WTC11 (cell line): ENCODE measurements around the gene ATP6V1F. TPM values are rescaled to one million over a fixed set of nuclear protein-coding genes. Genes with fewer than 3 reads are reported as not detected.

ENCODE experiments used
- ATAC-seq: fragments of 200-7000 bp; cut with Tn5 transposase; 2 replicates; pipeline ENCODE4 v1.10.0; 2021; ENCODE audit warnings: mild to moderate bottlenecking, moderate library complexity
- CTCF ChIA-PET: fragments of 300-600 bp; sonication (Branson Sonifier 250); formaldehyde crosslinking; loops from one replicate; lab custom pipeline; 2021; ENCODE audit warnings: antibody characterized with exemption; lab: Charles Lee
- POLR2A ChIA-PET: fragments of 350-600 bp; sonication (Branson Sonifier 250); formaldehyde crosslinking; loops from one replicate; lab custom pipeline; 2021; ENCODE audit warnings: antibody characterized with exemption; lab: Charles Lee
- DNase-seq: peaks from one replicate; pipeline ENCODE4 v3.0.0; 2021; ENCODE audit warnings: low spot score
- H3K27ac Mint-ChIP-seq: 2 replicates; pipeline ENCODE4 v1.8.0; 2021; ENCODE audit warnings: mixed read lengths
- H3K27me3 Mint-ChIP-seq: 2 replicates; pipeline ENCODE4 v1.8.0; 2021; ENCODE audit warnings: low read depth, mild to moderate bottlenecking, moderate library complexity, mixed read lengths
- H3K36me3 Mint-ChIP-seq: 2 replicates; pipeline ENCODE4 v1.8.0; 2021; ENCODE audit warnings: mixed read lengths
- H3K4me1 Mint-ChIP-seq: 2 replicates; pipeline ENCODE4 v1.8.0; 2022; ENCODE audit warnings: mixed read lengths
- H3K4me3 Mint-ChIP-seq: 2 replicates; pipeline ENCODE4 v1.8.0; 2021; ENCODE audit warnings: mild to moderate bottlenecking, moderate library complexity, mixed read lengths
- H3K9me3 Mint-ChIP-seq: 2 replicates; pipeline ENCODE4 v1.8.0; 2021; ENCODE audit warnings: mixed read lengths
- CDX4 ChIP-seq: fragments of 250-450 bp; sonication (Bioruptor Pico); IDR thresholded peaks from 2 replicates; pipeline ENCODE4 v1.9.0; 2021; ENCODE audit warnings: moderate library complexity, mild to moderate bottlenecking, inconsistent platforms, borderline replicate concordance
- CTCF ChIP-seq: fragments of 200-600 bp; IDR thresholded peaks from 2 replicates; pipeline ENCODE4 v1.8.0; 2022; ENCODE audit warnings: antibody characterized with exemption
- E2F5 ChIP-seq: sonication (generic); formaldehyde crosslinking; IDR thresholded peaks from 2 replicates; pipeline ENCODE4 v1.8.1; 2022; ENCODE audit warnings: mild to moderate bottlenecking, moderate library complexity, missing genetic modification reagents
- FOXJ3 ChIP-seq: sonication (generic); formaldehyde crosslinking; IDR thresholded peaks from 2 replicates; pipeline ENCODE4 v1.9.0; 2021; ENCODE audit warnings: missing genetic modification reagents, mild to moderate bottlenecking, borderline replicate concordance
- FOXP1 ChIP-seq: sonication (generic); formaldehyde crosslinking; IDR thresholded peaks from 2 replicates; pipeline ENCODE4 v1.8.0; 2022; ENCODE audit warnings: missing genetic modification reagents, mild to moderate bottlenecking, moderate library complexity, borderline replicate concordance
- NFE2L1 ChIP-seq: sonication (generic); formaldehyde crosslinking; IDR thresholded peaks from 2 replicates; pipeline ENCODE4 v1.8.1; 2023; ENCODE audit warnings: missing genetic modification reagents
- NFYB ChIP-seq: sonication (generic); formaldehyde crosslinking; conservative IDR thresholded peaks from 2 replicates; pipeline ENCODE4 v1.8.0; 2022; ENCODE audit warnings: low read depth, missing genetic modification reagents
- NR2C2 ChIP-seq: sonication (generic); formaldehyde crosslinking; IDR thresholded peaks from 2 replicates; pipeline ENCODE4 v1.8.0; 2022; ENCODE audit warnings: mild to moderate bottlenecking, missing genetic modification reagents
- RELA ChIP-seq: sonication (generic); formaldehyde crosslinking; IDR thresholded peaks from 2 replicates; pipeline ENCODE4 v1.8.1; 2022; ENCODE audit warnings: missing genetic modification reagents, mild to moderate bottlenecking, borderline replicate concordance
- TCF7 ChIP-seq: sonication (generic); formaldehyde crosslinking; IDR thresholded peaks from 2 replicates; pipeline ENCODE4 v1.8.0; 2022; ENCODE audit warnings: mild to moderate bottlenecking, low read depth, missing genetic modification reagents, moderate library complexity
- TEAD4 ChIP-seq: sonication (generic); formaldehyde crosslinking; IDR thresholded peaks from 2 replicates; pipeline ENCODE4 v1.8.0; 2022; ENCODE audit warnings: mild to moderate bottlenecking, missing genetic modification reagents
- TP53 ChIP-seq: sonication (generic); formaldehyde crosslinking; IDR thresholded peaks from 2 replicates; pipeline ENCODE4 v1.8.1; 2023; ENCODE audit warnings: mild to moderate bottlenecking, missing genetic modification reagents
- ZBTB43 ChIP-seq: sonication (generic); formaldehyde crosslinking; IDR thresholded peaks from 2 replicates; pipeline ENCODE4 v1.8.1; 2023; ENCODE audit warnings: mild to moderate bottlenecking, missing genetic modification reagents
- ZNF423 ChIP-seq: fragments of 250-450 bp; sonication (Bioruptor Pico); IDR thresholded peaks from 2 replicates; pipeline ENCODE4 v2.1.2; 2022; ENCODE audit warnings: mild to moderate bottlenecking, moderate library complexity
- total RNA-seq: library from RNA; stranded (reverse); gene quantifications from 3 replicates; pipeline ENCODE4 v1.2.3, GENCODE V29; 2021
- TF ChIP-seq, protein P1 (sequence below): sonication (generic); formaldehyde crosslinking; IDR thresholded peaks from 2 replicates; pipeline ENCODE4 v1.8.0; 2022; ENCODE audit warnings: missing genetic modification reagents

ATP6V1F gene
- total RNA-seq, 1 experiment from 2014 or later: 117 TPM

DNA sequence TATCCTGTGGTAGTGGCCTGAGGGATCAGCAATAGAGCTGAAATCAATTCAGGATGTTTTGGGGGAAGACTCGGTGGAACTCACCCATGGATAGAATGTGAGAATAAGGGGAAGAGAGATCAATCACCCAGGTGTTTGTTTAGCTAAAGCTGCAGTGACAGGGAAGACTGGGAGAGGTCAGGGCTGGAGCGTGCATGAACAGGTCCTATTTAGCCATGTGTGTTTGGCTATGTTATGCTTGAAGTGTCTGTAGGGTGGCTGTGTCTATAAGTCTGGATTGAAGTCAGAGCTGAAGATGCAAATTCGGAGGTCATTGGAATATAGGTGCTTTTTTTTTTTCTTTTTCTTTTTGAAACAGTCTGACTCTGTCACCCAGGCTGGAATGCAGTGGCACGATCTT, 4.6 kb downstream of the ATP6V1F start (continued):
- TF ChIP-seq TCF7: no peak

DNA sequence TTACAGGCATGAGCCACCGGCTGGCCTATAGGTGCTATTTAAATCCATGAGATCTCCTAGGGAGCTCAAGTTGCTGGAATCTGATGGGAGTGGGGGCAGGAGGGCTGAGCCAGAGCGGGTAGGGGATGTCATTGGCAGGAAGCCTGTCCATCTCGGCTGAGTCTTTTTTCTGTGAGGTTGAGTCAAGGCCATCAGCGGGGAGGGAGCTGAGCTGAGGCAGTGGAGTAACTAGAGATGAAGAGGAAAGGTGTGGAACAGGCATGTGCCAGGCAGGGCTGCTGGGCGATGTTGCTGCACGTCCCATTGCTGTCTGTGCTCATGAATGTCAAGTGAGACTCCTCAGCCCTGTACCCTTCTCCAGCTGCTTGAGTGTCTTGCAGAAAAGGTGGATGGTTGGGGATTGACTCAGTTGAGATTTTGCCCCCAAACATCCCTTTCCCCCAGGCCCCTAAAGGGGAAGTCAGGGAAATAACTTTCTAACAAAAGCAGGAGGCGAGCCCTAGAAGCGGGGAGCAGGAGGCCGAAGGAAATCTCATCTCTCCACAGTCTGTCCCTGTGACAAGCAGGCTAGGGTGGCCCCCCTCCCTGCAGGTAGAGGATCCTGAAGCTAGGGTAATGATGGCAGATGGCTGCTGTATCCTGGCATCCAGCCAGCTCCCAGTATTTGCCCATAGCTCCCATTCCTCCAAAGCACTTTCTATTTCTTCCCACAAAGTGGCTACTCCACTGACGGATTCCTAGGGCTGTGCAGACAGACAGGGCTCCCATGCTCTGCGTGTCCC, 5.4 kb downstream of the ATP6V1F start:
- DNase-seq (no peak), ATAC-seq (no peak)
- CTCF ChIA-PET: interaction anchor here (0.9 to 4.5 kb wide), 10 partner anchors 8 to 394 kb away, joined by 3 to 44 read pairs (median 7); no protein-coding TSS in a partner anchor
- Mint-ChIP-seq H3K36me3 (peaks cover 9% of the 10 kb centered on the region), H3K4me1 (peaks cover 24% of the 10 kb centered on the region), H3K27ac (no peak overlapping the region), H3K4me3 (peak overlapping the region; percentile 66), H3K9me3 (no peaks in the 10 kb centered on the region), H3K27me3 (peaks cover 49% of the 10 kb centered on the region)
- 0 out of 2 replicates have a peak, but pooled peaks have one; percentile 29 for TF ChIP-seq ZNF423
- TF ChIP-seq NFYB: peak; percentile 55
- TF ChIP-seq RELA: no peak
- POLR2A ChIA-PET: interaction anchor here (0.9 to 1.0 kb wide), 3 partner anchors 16 to 37 kb away, joined by 3 to 4 read pairs (median 3); no protein-coding TSS in a partner anchor

GRCh38 chr7:128868624-128869137, 6.0 kb downstream of the ATP6V1F start:
- peaks cover 23% of the 10 kb centered on the region for H3K4me1 Mint-ChIP-seq
- ChIA-PET POLR2A (interaction anchor here (0.7 to 0.9 kb wide), 2 partner anchors 37 to 42 kb away, joined by 3 read pairs; no protein-coding TSS in a partner anchor), CTCF (interaction anchor here (1.3 to 4.5 kb wide), 7 partner anchors 8 to 78 kb away, joined by 4 to 44 read pairs (median 9); no protein-coding TSS in a partner anchor)
- H3K27ac Mint-ChIP-seq: no peak overlapping the region
- peak overlapping the region; percentile 66 for H3K4me3 Mint-ChIP-seq
- peaks cover 9% of the 10 kb centered on the region for H3K36me3 Mint-ChIP-seq
- no peak for TF ChIP-seq FOXJ3
- TF ChIP-seq, protein P1, sequence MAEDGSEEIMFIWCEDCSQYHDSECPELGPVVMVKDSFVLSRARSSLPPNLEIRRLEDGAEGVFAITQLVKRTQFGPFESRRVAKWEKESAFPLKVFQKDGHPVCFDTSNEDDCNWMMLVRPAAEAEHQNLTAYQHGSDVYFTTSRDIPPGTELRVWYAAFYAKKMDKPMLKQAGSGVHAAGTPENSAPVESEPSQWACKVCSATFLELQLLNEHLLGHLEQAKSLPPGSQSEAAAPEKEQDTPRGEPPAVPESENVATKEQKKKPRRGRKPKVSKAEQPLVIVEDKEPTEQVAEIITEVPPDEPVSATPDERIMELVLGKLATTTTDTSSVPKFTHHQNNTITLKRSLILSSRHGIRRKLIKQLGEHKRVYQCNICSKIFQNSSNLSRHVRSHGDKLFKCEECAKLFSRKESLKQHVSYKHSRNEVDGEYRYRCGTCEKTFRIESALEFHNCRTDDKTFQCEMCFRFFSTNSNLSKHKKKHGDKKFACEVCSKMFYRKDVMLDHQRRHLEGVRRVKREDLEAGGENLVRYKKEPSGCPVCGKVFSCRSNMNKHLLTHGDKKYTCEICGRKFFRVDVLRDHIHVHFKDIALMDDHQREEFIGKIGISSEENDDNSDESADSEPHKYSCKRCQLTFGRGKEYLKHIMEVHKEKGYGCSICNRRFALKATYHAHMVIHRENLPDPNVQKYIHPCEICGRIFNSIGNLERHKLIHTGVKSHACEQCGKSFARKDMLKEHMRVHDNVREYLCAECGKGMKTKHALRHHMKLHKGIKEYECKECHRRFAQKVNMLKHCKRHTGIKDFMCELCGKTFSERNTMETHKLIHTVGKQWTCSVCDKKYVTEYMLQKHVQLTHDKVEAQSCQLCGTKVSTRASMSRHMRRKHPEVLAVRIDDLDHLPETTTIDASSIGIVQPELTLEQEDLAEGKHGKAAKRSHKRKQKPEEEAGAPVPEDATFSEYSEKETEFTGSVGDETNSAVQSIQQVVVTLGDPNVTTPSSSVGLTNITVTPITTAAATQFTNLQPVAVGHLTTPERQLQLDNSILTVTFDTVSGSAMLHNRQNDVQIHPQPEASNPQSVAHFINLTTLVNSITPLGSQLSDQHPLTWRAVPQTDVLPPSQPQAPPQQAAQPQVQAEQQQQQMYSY (CRISPR knock-in tag): no peak
- no peak for TF ChIP-seq NFE2L1
- TF ChIP-seq TP53 (CRISPR knock-in tag): no peak
- no peak for TF ChIP-seq CDX4 (CRISPR knock-in tag)
- TF ChIP-seq CTCF: no peak
- peaks cover 49% of the 10 kb centered on the region for H3K27me3 Mint-ChIP-seq
- H3K9me3 Mint-ChIP-seq: no peaks in the 10 kb centered on the region
- ATAC-seq: no peak
- DNase-seq: no peak

- Mint-ChIP-seq H3K36me3 (peaks cover 9% of the 10 kb centered on the region), H3K27ac (no peak overlapping the region), H3K9me3 (no peaks in the 10 kb centered on the region), H3K4me1 (peaks cover 20% of the 10 kb centered on the region), H3K27me3 (peaks cover 49% of the 10 kb centered on the region), H3K4me3 (peak overlapping the region; percentile 66)
- ChIA-PET POLR2A (interaction anchor here (0.7 kb wide), 1 partner anchor 42 kb away, joined by 3 read pairs; no protein-coding TSS in a partner anchor), CTCF (interaction anchor here (0.6 to 4.5 kb wide), 8 partner anchors 9 to 509 kb away, joined by 3 to 44 read pairs (median 7); no protein-coding TSS in a partner anchor)
- ATAC-seq (peak; percentile 56), DNase-seq (peak; percentile 62)
- TF ChIP-seq TEAD4 (CRISPR knock-in tag) (no peak), FOXP1 (peak; percentile 40; the same call in 1 of the 2 replicates), NR2C2 (no peak), E2F5 (CRISPR knock-in tag) (no peak), ZBTB43 (CRISPR knock-in tag) (0 out of 2 replicates have a peak, but pooled peaks have one; percentile 45)
Measured at GRCh38 chr7:128869138-128869943, 6.7 kb downstream of the ATP6V1F start.
